ENCODE data around the gene DDX11.
"Not testable (repeated sequence)": the region's sequence is repeated elsewhere in the genome, so short reads cannot be mapped to it uniquely, and the experiment has no call there.

GRCh38 chr12:31110263-31110662 is 36.6 kb downstream of the DDX11 start:
- TF ChIP-seq POLR2AphosphoS5 (IDR thresholded peaks at IDR 0.05; ENCODE audit: low read depth) = not testable (repeated sequence)
- TF ChIP-seq, protein P1, sequence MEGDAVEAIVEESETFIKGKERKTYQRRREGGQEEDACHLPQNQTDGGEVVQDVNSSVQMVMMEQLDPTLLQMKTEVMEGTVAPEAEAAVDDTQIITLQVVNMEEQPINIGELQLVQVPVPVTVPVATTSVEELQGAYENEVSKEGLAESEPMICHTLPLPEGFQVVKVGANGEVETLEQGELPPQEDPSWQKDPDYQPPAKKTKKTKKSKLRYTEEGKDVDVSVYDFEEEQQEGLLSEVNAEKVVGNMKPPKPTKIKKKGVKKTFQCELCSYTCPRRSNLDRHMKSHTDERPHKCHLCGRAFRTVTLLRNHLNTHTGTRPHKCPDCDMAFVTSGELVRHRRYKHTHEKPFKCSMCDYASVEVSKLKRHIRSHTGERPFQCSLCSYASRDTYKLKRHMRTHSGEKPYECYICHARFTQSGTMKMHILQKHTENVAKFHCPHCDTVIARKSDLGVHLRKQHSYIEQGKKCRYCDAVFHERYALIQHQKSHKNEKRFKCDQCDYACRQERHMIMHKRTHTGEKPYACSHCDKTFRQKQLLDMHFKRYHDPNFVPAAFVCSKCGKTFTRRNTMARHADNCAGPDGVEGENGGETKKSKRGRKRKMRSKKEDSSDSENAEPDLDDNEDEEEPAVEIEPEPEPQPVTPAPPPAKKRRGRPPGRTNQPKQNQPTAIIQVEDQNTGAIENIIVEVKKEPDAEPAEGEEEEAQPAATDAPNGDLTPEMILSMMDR (IDR thresholded peaks at IDR 0.05; ENCODE audit: insufficient read depth, low read length) = not testable (repeated sequence)
- TF ChIP-seq, protein P2, sequence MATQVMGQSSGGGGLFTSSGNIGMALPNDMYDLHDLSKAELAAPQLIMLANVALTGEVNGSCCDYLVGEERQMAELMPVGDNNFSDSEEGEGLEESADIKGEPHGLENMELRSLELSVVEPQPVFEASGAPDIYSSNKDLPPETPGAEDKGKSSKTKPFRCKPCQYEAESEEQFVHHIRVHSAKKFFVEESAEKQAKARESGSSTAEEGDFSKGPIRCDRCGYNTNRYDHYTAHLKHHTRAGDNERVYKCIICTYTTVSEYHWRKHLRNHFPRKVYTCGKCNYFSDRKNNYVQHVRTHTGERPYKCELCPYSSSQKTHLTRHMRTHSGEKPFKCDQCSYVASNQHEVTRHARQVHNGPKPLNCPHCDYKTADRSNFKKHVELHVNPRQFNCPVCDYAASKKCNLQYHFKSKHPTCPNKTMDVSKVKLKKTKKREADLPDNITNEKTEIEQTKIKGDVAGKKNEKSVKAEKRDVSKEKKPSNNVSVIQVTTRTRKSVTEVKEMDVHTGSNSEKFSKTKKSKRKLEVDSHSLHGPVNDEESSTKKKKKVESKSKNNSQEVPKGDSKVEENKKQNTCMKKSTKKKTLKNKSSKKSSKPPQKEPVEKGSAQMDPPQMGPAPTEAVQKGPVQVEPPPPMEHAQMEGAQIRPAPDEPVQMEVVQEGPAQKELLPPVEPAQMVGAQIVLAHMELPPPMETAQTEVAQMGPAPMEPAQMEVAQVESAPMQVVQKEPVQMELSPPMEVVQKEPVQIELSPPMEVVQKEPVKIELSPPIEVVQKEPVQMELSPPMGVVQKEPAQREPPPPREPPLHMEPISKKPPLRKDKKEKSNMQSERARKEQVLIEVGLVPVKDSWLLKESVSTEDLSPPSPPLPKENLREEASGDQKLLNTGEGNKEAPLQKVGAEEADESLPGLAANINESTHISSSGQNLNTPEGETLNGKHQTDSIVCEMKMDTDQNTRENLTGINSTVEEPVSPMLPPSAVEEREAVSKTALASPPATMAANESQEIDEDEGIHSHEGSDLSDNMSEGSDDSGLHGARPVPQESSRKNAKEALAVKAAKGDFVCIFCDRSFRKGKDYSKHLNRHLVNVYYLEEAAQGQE (IDR thresholded peaks at IDR 0.05; ENCODE audit: insufficient replicate concordance, low read depth) = not testable (repeated sequence)

Measured in HL-60 (cell line).